HFF-Myc (cell line): Measurements from ENCODE around the gene EEPD1.

Experiments used
- DNase-seq: peaks from one replicate; pipeline ENCODE4 v3.0.0-alpha.2; 2011; ENCODE audit warnings: low read depth; ENCODE audit errors: extremely low read depth
- H3K4me3 ChIP-seq: replicated peaks from 2 replicates; pipeline ENCODE4 v1.5.1; 2011; ENCODE audit warnings: low read depth, mild to moderate bottlenecking, control low read depth, low read length
- CTCF ChIP-seq: IDR thresholded peaks from 2 replicates; pipeline ENCODE4 v1.5.1; 2012; ENCODE audit warnings: mild to moderate bottlenecking, low read depth, low read length, control low read depth; ENCODE audit errors: missing control alignments

The EEPD1 gene

GRCh38 chr7:36260481-36260880 lies 107.4 kb downstream of the EEPD1 start:
- TF ChIP-seq CTCF: no peak
- no peak overlapping the region for H3K4me3 ChIP-seq
- DNase-seq: no peak

GRCh38 chr7:36261019-36261754 lies 108.1 kb downstream of the EEPD1 start:
- TF ChIP-seq CTCF: no peak
- H3K4me3 ChIP-seq: no peak overlapping the region
- no peak for DNase-seq

GRCh38 chr7:36262309-36263094 lies 109.4 kb downstream of the EEPD1 start:
- no peak overlapping the region for H3K4me3 ChIP-seq
- TF ChIP-seq CTCF: no peak
- DNase-seq: no peak

DNA sequence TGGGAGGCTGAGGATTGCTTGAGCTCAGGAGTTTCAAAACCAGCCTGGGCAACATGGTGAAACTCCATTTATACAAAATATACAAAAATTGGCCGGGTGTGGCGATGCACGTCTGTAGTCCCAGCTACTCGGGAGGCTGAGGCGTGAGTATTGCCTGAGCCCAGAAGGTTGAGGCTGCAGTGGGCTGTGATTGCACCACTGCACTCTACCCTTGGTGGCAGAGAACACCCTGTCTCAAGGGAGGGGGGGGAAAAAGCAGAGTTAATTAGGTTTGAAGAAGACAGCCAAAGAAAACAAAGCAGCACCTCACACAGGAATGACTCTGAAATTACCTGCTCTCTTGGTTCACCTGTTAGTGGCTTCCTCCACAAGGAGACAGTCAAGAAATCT lies 110.0 kb downstream of the EEPD1 start:
- H3K4me3 ChIP-seq: no peak overlapping the region
- TF ChIP-seq CTCF: no peak
- no peak for DNase-seq

GRCh38 chr7:36264123-36264801 lies 111.2 kb downstream of the EEPD1 start:
- H3K4me3 ChIP-seq: no peak overlapping the region
- no peak for DNase-seq

More at GRCh38 chr7:36264123-36264801, 111.2 kb downstream of the EEPD1 start:
- no peak for TF ChIP-seq CTCF
